COLO668 (cell line): ENCODE measurements around the gene TMEM150A.
"Not testable (repeated sequence)": the region's sequence is repeated elsewhere in the genome, so short reads cannot be mapped to it uniquely, and the experiment has no call there.

Experiments
- DNase-seq: peaks from one replicate; lab custom pipeline; 2025; ENCODE audit not compliant: unreplicated experiment; lab: John Stamatoyannopoulos, UW

Gene TMEM150A

GRCh38 chr2:85577063-85577385 lies 25.5 kb downstream of the TMEM150A start:
- DNase-seq, result no peak

GRCh38 chr2:85575739-85576138 lies 26.8 kb downstream of the TMEM150A start:
- no peak for DNase-seq

GRCh38 chr2:85566265-85566664 lies 36.2 kb downstream of the TMEM150A start:
- no peak for DNase-seq

- no peak for DNase-seq
These were observed 38.3 kb downstream of the TMEM150A start for GRCh38 chr2:85564144-85564563.

GRCh38 chr2:85561280-85562212 lies 41.0 kb downstream of the TMEM150A start, which contains the start of gene GGCX:
Gene GGCX (minus strand): TSS chr2:85561493. CDS start chr2:85561428, 65 bp downstream.
- DNase-seq, result peak; percentile 97

- DNase-seq, result no peak
These were observed 41.7 kb downstream of the TMEM150A start for GRCh38 chr2:85560812-85561279.

GRCh38 chr2:85560403-85560726 lies 42.1 kb downstream of the TMEM150A start:
- not testable (repeated sequence) for DNase-seq

- DNase-seq, result no peak
These were observed 44.3 kb downstream of the TMEM150A start for GRCh38 chr2:85558160-85558559.

GRCh38 chr2:85557130-85557529 lies 45.4 kb downstream of the TMEM150A start:
- no peak for DNase-seq

- no peak for DNase-seq
These were observed 47.4 kb downstream of the TMEM150A start for GRCh38 chr2:85554980-85555612.

- DNase-seq, result no peak
These were observed 49.3 kb downstream of the TMEM150A start for GRCh38 chr2:85553184-85553583.

GRCh38 chr2:85551698-85552678 lies 50.5 kb downstream of the TMEM150A start:
- peak; percentile 78 for DNase-seq

GRCh38 chr2:85550486-85550885 lies 52.0 kb downstream of the TMEM150A start:
- DNase-seq, result no peak

- DNase-seq, result no peak
These were observed 52.7 kb downstream of the TMEM150A start for GRCh38 chr2:85549826-85550225.

GRCh38 chr2:85549095-85549494 lies 53.4 kb downstream of the TMEM150A start:
- no peak for DNase-seq

GRCh38 chr2:85548608-85548900 lies 53.9 kb downstream of the TMEM150A start:
- DNase-seq, result no peak
